ENCODE data around the gene FABP1. TPM values are rescaled to one million over a fixed set of nuclear protein-coding genes. Genes with fewer than 3 reads are reported as not detected.

The FABP1 gene
- polyA plus RNA-seq, 2 of the 4 experiments (the other 2 are of a cell fraction) = not detected

DNA sequence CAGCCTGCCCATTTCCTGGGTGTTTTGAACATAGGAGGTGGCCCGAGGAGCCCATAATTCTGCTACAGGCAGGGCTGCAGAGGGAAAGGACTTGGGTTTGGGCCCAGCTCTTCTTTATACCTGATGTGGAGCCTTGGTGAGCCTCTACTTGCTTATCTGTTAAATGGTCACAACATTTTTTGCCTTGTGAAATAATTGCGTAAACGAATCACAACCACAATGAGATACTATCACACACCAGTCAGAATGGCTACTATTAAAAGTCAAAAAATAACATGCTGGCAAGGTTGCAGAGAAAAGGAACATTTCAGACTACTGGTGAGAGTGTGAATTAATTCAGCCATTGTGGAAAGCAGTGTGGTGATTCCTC, 4.1 kb upstream of the FABP1 start:
- DNase-seq (ENCODE audit: low read depth in 1 of 2, low spot score in 1 of 2) (no peak), ATAC-seq (no peak), FAIRE-seq (peak; percentile 65)
- POLR2A ChIA-PET = no interaction called here
- Histone ChIP-seq H3K4me2 (no peak overlapping the region), H3K27ac (no peak overlapping the region), H3K4me1 (no peaks in the 10 kb centered on the region), H3K9me3 (no peaks in the 10 kb centered on the region), H3K4me3 (no peak overlapping the region)
- TF ChIP-seq, protein P1, sequence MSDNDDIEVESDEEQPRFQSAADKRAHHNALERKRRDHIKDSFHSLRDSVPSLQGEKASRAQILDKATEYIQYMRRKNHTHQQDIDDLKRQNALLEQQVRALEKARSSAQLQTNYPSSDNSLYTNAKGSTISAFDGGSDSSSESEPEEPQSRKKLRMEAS (IDR thresholded peaks at IDR 0.05) = no peak
- TF ChIP-seq, protein P2, sequence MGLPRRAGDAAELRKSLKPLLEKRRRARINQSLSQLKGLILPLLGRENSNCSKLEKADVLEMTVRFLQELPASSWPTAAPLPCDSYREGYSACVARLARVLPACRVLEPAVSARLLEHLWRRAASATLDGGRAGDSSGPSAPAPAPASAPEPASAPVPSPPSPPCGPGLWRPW (IDR thresholded peaks at IDR 0.05) = no peak
- no peak for TF ChIP-seq KDM1A (IDR thresholded peaks at IDR 0.05; ENCODE audit: low read depth)
- TF ChIP-seq EP300 (IDR thresholded peaks at IDR 0.05) = no peak
- no peak for TF ChIP-seq TFCP2L1 (CRISPR knock-in tag; IDR thresholded peaks at IDR 0.05)
- TF ChIP-seq, protein P3, sequence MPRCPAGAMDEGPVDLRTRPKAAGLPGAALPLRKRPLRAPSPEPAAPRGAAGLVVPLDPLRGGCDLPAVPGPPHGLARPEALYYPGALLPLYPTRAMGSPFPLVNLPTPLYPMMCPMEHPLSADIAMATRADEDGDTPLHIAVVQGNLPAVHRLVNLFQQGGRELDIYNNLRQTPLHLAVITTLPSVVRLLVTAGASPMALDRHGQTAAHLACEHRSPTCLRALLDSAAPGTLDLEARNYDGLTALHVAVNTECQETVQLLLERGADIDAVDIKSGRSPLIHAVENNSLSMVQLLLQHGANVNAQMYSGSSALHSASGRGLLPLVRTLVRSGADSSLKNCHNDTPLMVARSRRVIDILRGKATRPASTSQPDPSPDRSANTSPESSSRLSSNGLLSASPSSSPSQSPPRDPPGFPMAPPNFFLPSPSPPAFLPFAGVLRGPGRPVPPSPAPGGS (IDR thresholded peaks at IDR 0.05) = no peak
- TF ChIP-seq JUN (IDR thresholded peaks at IDR 0.05) = no peak
- WGBS (ENCODE audit: missing lambda C conversion rate) = 34% methylated on average over 3 of the region's 3 CpGs
- CTCF ChIA-PET = interaction anchor here (0.5 to 2.7 kb wide), 4 partner anchors 10 to 72 kb away, joined by 3 to 19 read pairs (median 6); no protein-coding TSS in a partner anchor

DNA sequence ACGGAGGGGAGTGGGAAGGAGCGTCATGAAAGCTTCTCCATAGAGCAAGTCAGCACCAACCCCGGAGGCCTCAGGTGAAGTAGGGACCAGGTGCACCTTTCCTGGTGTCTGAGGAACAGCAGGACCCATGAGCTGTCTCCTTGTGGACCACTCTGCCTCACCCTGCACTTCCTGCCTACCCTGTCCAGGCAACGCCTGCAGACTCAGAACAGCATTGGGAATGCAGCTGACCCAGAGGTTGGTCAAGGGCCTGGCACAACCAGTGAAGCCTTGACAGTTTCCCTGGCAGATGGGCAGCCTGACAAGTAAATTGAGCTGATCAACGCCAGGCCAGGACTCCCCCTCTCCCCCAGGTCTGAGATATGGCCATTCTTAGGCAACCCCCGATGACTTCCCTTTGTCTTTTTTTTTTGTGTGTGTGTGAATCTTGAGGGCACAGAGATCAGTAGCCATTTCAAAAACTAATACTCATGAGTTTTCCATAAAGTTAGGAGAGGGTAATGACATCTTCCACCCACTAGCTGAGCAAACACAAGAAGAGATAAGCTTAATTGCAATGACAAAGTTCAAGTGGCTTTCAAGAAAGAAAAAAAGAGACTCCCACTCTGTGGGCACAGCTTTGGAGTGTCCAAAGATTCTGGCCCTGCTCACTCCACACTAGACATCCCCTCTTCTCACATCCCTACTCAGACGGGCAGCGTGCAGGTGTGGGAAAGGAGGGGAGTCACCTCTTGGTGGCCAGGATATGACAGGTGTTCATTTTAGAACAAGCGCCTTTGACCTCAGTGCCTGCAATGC, 3.5 kb upstream of the FABP1 start:
- no peaks in the 10 kb centered on the region for H3K4me1 ChIP-seq
- H3K27ac ChIP-seq = no peak overlapping the region
- H3K4me2 ChIP-seq = no peak overlapping the region
- 41% methylated on average over 9 of the region's 9 CpGs for WGBS (ENCODE audit: missing lambda C conversion rate)
- TF ChIP-seq ZFP36 (IDR thresholded peaks at IDR 0.05; ENCODE audit: borderline replicate concordance, partially characterized antibody) = no peak
- TF ChIP-seq, protein P4, sequence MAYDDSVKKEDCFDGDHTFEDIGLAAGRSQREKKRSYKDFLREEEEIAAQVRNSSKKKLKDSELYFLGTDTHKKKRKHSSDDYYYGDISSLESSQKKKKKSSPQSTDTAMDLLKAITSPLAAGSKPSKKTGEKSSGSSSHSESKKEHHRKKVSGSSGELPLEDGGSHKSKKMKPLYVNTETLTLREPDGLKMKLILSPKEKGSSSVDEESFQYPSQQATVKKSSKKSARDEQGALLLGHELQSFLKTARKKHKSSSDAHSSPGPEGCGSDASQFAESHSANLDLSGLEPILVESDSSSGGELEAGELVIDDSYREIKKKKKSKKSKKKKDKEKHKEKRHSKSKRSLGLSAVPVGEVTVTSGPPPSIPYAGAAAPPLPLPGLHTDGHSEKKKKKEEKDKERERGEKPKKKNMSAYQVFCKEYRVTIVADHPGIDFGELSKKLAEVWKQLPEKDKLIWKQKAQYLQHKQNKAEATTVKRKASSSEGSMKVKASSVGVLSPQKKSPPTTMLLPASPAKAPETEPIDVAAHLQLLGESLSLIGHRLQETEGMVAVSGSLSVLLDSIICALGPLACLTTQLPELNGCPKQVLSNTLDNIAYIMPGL (CRISPR knock-in tag; IDR thresholded peaks at IDR 0.05; ENCODE audit: borderline replicate concordance) = no peak
- FAIRE-seq = no peak
- CTCF ChIA-PET = interaction anchor here (0.5 to 2.7 kb wide), 6 partner anchors 9 to 733 kb away, joined by 3 to 19 read pairs (median 4); no protein-coding TSS in a partner anchor
- POLR2A ChIA-PET = no interaction called here
- no peak for DNase-seq (ENCODE audit: low read depth in 1 of 2, low spot score in 1 of 2)
- no peaks in the 10 kb centered on the region for H3K9me3 ChIP-seq
- no peak overlapping the region for H3K4me3 ChIP-seq
- no peak for ATAC-seq

DNA sequence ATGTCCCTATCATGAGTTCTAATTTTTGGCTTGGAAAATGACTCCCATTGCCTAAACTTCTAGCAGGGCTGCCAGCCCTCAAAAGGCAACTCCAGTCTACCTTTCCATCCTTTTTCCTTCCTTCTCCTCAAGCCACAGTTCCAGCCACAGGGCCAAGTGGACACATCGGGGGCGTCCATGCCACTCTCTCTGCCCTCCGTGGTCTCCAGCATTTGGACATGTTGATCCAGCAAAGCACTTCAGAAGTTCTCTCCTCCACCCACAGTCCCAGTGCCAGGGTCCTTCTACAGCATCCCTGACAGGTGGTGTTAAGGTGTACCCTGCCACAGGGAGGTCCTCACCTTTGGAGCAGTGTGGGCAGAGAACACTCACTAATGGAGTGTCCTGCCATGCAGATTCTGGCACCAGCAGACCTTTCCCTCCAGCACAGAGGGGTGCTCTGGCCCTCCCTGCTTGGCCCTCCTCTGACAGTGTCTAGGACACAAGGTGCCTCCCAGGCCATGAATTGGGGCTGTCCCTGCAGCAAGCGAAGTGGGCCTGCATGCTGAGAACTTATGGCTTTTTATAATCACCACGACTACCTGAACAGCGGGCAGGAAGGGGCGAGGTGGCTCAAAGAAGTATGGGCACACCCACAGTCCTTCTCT, 1.6 kb upstream of the FABP1 start:
- 46% methylated on average over 7 of the region's 7 CpGs for WGBS (ENCODE audit: missing lambda C conversion rate)
- FAIRE-seq = no peak

More for the DNA sequence above, 1.6 kb upstream of the FABP1 start:
- POLR2A ChIA-PET = no interaction called here
- ATAC-seq (no peak), DNase-seq (ENCODE audit: low read depth in 1 of 2, low spot score in 1 of 2) (no peak)
- TF ChIP-seq TFCP2L1 (CRISPR knock-in tag; IDR thresholded peaks at IDR 0.05) = no peak
- TF ChIP-seq GATA3 (IDR thresholded peaks at IDR 0.05; ENCODE audit: borderline replicate concordance) = no peak
- no peak for TF ChIP-seq ZC3H11A (IDR thresholded peaks at IDR 0.05)
- TF ChIP-seq NPAS2 (CRISPR knock-in tag; IDR thresholded peaks at IDR 0.05; ENCODE audit: borderline replicate concordance) = no peak
- TF ChIP-seq JUNB (IDR thresholded peaks at IDR 0.05) = no peak
- no peak for TF ChIP-seq NFE2L2 (conservative IDR thresholded peaks at IDR 0.05; ENCODE audit: low read length)
- TF ChIP-seq HOXB5 (CRISPR knock-in tag; IDR thresholded peaks at IDR 0.05) = no peak
- TF ChIP-seq HOXA7 (CRISPR knock-in tag; IDR thresholded peaks at IDR 0.05) = no peak
- TF ChIP-seq, protein P5, sequence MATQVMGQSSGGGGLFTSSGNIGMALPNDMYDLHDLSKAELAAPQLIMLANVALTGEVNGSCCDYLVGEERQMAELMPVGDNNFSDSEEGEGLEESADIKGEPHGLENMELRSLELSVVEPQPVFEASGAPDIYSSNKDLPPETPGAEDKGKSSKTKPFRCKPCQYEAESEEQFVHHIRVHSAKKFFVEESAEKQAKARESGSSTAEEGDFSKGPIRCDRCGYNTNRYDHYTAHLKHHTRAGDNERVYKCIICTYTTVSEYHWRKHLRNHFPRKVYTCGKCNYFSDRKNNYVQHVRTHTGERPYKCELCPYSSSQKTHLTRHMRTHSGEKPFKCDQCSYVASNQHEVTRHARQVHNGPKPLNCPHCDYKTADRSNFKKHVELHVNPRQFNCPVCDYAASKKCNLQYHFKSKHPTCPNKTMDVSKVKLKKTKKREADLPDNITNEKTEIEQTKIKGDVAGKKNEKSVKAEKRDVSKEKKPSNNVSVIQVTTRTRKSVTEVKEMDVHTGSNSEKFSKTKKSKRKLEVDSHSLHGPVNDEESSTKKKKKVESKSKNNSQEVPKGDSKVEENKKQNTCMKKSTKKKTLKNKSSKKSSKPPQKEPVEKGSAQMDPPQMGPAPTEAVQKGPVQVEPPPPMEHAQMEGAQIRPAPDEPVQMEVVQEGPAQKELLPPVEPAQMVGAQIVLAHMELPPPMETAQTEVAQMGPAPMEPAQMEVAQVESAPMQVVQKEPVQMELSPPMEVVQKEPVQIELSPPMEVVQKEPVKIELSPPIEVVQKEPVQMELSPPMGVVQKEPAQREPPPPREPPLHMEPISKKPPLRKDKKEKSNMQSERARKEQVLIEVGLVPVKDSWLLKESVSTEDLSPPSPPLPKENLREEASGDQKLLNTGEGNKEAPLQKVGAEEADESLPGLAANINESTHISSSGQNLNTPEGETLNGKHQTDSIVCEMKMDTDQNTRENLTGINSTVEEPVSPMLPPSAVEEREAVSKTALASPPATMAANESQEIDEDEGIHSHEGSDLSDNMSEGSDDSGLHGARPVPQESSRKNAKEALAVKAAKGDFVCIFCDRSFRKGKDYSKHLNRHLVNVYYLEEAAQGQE (IDR thresholded peaks at IDR 0.05) = no peak
- TF ChIP-seq MYC (IDR thresholded peaks at IDR 0.05; ENCODE audit: borderline replicate concordance, low read length) = no peak
- no peak for TF ChIP-seq ZFP36 (IDR thresholded peaks at IDR 0.05; ENCODE audit: borderline replicate concordance, partially characterized antibody)
- H3K4me3 ChIP-seq = no peak overlapping the region
- no peaks in the 10 kb centered on the region for H3K9me3 ChIP-seq
- H3K27ac ChIP-seq = no peak overlapping the region
- no peaks in the 10 kb centered on the region for H3K4me1 ChIP-seq
- no peak overlapping the region for H3K4me2 ChIP-seq
- CTCF ChIA-PET = interaction anchor here (1.2 to 2.7 kb wide), 2 partner anchors 69 to 92 kb away, joined by 3 to 19 read pairs; no protein-coding TSS in a partner anchor
